ENCODE measurements around the gene ARAP1. TPM values are rescaled to one million over a fixed set of nuclear protein-coding genes. Genes with fewer than 3 reads are reported as not detected.

The ARAP1 gene
- total and polyA plus RNA-seq, 2 of the 8 experiments (the other 6 are each of a cell fraction or from before 2014, with no cell fraction given): 25.7 to 61.6 TPM

DNA sequence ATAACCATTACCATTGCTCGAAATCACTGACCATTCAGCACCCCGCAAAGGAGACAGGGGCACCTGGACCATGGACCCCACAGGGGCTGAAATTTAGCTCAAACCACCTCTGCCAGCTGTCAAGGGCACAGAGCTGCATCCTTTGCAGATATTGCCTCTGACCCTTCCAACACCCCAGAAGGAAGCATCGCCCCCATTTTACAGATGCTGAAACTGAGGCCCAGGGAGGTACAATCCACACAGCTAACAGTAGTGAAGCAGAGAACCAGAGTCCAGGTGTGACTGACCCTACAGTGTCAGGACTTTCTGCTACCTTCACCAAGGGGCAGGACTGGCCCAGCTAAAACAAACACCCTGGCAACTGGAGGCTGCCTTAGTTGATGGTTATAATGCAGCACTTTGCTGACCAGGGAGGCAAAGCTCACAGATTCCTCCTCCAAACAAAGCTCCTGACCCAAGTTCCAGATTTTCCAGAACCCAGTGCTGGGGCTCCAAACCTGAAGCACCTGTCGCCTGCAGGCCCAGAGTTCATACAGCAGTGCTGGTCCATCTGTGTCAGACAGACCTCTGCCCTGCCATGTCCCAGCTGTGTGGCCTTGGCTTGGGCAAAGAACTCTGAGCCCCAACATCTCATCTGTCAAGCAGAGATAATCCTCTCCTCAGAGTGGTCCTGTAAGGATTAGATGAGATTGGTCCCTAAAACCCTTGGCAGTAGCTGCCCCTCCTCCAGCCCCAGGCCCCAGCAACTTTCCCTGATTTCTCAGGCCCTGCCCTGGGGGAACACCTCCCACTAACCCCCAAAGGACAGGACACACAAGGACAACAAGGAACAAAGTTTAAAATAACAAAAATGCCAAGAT lies 15.2 kb upstream of the ARAP1 start:
- Histone ChIP-seq H3K4me2 (ENCODE audit: insufficient read depth in 1 of 2, low read depth in 2 of 2, low read length in 2 of 2) (no peak overlapping the region), H3K27ac (ENCODE audit: low read depth, low read length) (no peak overlapping the region), H4K20me1 (replicated peaks in 1 of 2; ENCODE audit: control insufficient read depth in 1 of 2, insufficient read depth in 2 of 2, low read length in 2 of 2) (no peaks in the 10 kb centered on the region), H2BK5ac (ENCODE audit: low read depth, low read length) (no peak overlapping the region), H2AK5ac (ENCODE audit: low read depth, low read length) (no peak overlapping the region), H2BK20ac (ENCODE audit: low read length) (no peak overlapping the region), H3K9ac (replicated peaks in 1 of 4; ENCODE audit: extremely low read depth in 1 of 4, low read depth in 3 of 4, low read length in 3 of 4) (no peak overlapping the region), H3K14ac (ENCODE audit: insufficient read length) (no peak overlapping the region), H2BK12ac (ENCODE audit: low read depth, low read length) (no peak overlapping the region), H3K56ac (replicated peaks; ENCODE audit: insufficient read length, low read depth, low read length) (no peak overlapping the region), H3K18ac (ENCODE audit: extremely low read depth, low read length) (no peak overlapping the region; the same call in 1 of the 2 replicates), H4K5ac (ENCODE audit: insufficient read length, low read depth, low read length) (no peak overlapping the region), H3K23me2 (ENCODE audit: low read depth, low read length) (no peaks in the 10 kb centered on the region), H4K91ac (replicated peaks; ENCODE audit: insufficient read length, low read length) (no peak overlapping the region), H2BK15ac (ENCODE audit: low read length) (0 out of 2 replicates have a peak overlapping the region, but pooled peaks have one; percentile 61), H3K9me3 (ENCODE audit: insufficient read depth in 2 of 2, low read depth in 1 of 2, low read length in 1 of 2) (no peaks in the 10 kb centered on the region), H4K8ac (ENCODE audit: extremely low read depth, insufficient read depth, low read length) (no peak overlapping the region), H2AFZ (ENCODE audit: low read length) (no peak overlapping the region), H3K4ac (replicated peaks; ENCODE audit: insufficient read length, low read depth, low read length) (peak overlapping the region; percentile 17), H3K79me2 (ENCODE audit: control insufficient read depth in 1 of 2, insufficient read depth in 2 of 2, low read length in 2 of 2) (no peaks in the 10 kb centered on the region), H3K23ac (ENCODE audit: insufficient read length) (no peak overlapping the region), H2BK120ac (replicated peaks; ENCODE audit: low read depth, low read length) (no peak overlapping the region), H3K79me1 (ENCODE audit: low read depth, low read length) (peaks cover 3% of the 10 kb centered on the region), H3K4me3 (ENCODE audit: extremely low read depth in 1 of 4, insufficient read depth in 2 of 4, low read depth in 3 of 4, low read length in 4 of 4) (no peak overlapping the region), H3K36me3 (ENCODE audit: control insufficient read depth in 2 of 4, insufficient read depth in 4 of 4, low read length in 3 of 4) (no peaks in the 10 kb centered on the region), H3K27me3 (replicated peaks in 1 of 4; ENCODE audit: control insufficient read depth in 3 of 4, extremely low read depth in 1 of 4, insufficient read depth in 3 of 4, low read length in 3 of 4) (no peaks in the 10 kb centered on the region), H3K4me1 (replicated peaks in 1 of 4; ENCODE audit: control insufficient read depth in 3 of 4, insufficient read depth in 4 of 4, low read length in 3 of 4) (peaks cover 0 to 26% (median 16%) of the 10 kb centered on the region in 4 experiments; a peak in 6 of 7 replicates)
- ChIA-PET CTCF (ENCODE audit: partially characterized antibody) (interaction anchor here (0.7 to 3.2 kb wide), 17 partner anchors 8 to 83 kb away, joined by 3 to 20 read pairs (median 4); no protein-coding TSS in a partner anchor), POLR2A (ENCODE audit: partially characterized antibody) (no interaction called here)
- DNase-seq (ENCODE audit: low read depth in 1 of 2, low spot score in 2 of 2) (no peak), FAIRE-seq (no peak)
- 89% methylated on average over 4 of the region's 4 CpGs; no CpG with 5 or more reads in 1 of the 2 experiments for WGBS, 2 experiments (ENCODE audit: extremely low coverage in 1 of 2, insufficient coverage in 1 of 2, insufficient read length in 1 of 2, insufficient replicate concordance in 2 of 2, low coverage in 1 of 2, low lambda C conversion rate in 2 of 2, missing lambda C conversion rate in 1 of 2)
- no peak for TF ChIP-seq HDAC6 (IDR thresholded peaks at IDR 0.05; ENCODE audit: low read depth, low read length)
- TF ChIP-seq CHD2 (IDR thresholded peaks at IDR 0.05; ENCODE audit: low read length): no peak
- no peak for TF ChIP-seq SAP30 (IDR thresholded peaks at IDR 0.05; ENCODE audit: insufficient read depth, insufficient replicate concordance, low read length)
- no peak for TF ChIP-seq RXRA (IDR thresholded peaks at IDR 0.05; ENCODE audit: insufficient read depth, low read depth, low read length)
- TF ChIP-seq POLR2AphosphoS5 (IDR thresholded peaks at IDR 0.05; ENCODE audit: low read depth, low read length): no peak
- TF ChIP-seq RBBP5 (IDR thresholded peaks at IDR 0.05; ENCODE audit: borderline replicate concordance, low read depth, low read length): no peak
- no peak for TF ChIP-seq YY1 (IDR thresholded peaks at IDR 0.05; ENCODE audit: low read depth, low read length)
- no peak for TF ChIP-seq POLR2A (IDR thresholded peaks at IDR 0.05; ENCODE audit: control extremely low read depth in 1 of 2, low read depth in 2 of 2, low read length in 2 of 2)
- TF ChIP-seq SRF (IDR thresholded peaks at IDR 0.05; ENCODE audit: low read depth, low read length): no peak
- TF ChIP-seq NANOG (IDR thresholded peaks at IDR 0.05; ENCODE audit: insufficient read depth, low read depth, low read length, poor library complexity, severe bottlenecking): no peak
- TF ChIP-seq BCL11A (IDR thresholded peaks at IDR 0.05; ENCODE audit: low read depth in 2 of 2, low read length in 2 of 2): no peak
- TF ChIP-seq NRF1 (IDR thresholded peaks at IDR 0.05; ENCODE audit: low read depth, low read length): no peak
- TF ChIP-seq TAF7 (optimal IDR thresholded peaks at IDR 0.05; ENCODE audit: borderline replicate concordance, low read depth, low read length): no peak

All from H1 (cell line).